Transverse colon (tissue), 3 donors: ENCODE data around the gene S100A2.

Source experiments
- EP300 ChIP-seq: sonication (generic); formaldehyde crosslinking; IDR thresholded peaks from one replicate; pipeline ENCODE4 v1.6.1; 2017; ENCODE audit warnings: antibody characterized with exemption, low read depth
- TF ChIP-seq, protein P1 (sequence below), 5 experiments: fragments of 200-600 bp in 3 of 5; fragments of 450-650 bp in 2 of 5; sonication (generic) in 3 of 5; IDR thresholded peaks; 1 replicate in 2 of 5; 2 replicates in 3 of 5; pipeline ENCODE4 v1.5.1; 2016 to 2017; ENCODE audit warnings: antibody characterized with exemption in 5 of 5, inconsistent platforms in 3 of 5, mild to moderate bottlenecking in 2 of 5, moderate library complexity in 1 of 5

DNA sequence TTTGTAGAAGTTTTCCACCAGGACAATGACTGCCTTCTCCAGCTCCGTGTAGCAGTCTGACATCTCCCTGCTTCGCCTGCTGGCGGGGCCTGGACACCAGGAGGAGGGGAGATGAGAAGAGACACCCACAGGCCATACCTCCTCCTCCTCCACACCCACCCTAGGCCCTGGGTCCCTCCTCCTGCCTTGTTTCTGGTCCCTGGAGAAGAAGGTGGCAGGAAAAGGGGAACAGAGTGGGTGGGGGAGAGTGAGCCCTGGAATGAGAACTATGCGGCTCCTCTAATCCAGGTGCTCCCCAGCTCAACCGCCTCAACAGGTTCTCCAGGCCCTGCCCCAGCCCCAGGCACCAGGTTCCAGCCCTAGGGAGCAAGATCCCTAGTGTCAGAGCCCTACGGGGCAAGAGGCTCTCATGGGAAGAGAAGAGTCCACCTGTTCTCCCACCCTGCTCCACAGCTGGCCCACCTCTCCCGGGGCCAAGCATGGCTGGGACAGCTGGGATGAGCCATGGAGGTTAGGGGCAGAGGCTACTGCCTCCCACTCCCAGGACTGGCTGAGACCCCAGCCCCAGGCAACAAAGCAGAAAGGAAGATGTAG lies 42.5 kb upstream of the S100A2 start:
- TF ChIP-seq, protein P1, sequence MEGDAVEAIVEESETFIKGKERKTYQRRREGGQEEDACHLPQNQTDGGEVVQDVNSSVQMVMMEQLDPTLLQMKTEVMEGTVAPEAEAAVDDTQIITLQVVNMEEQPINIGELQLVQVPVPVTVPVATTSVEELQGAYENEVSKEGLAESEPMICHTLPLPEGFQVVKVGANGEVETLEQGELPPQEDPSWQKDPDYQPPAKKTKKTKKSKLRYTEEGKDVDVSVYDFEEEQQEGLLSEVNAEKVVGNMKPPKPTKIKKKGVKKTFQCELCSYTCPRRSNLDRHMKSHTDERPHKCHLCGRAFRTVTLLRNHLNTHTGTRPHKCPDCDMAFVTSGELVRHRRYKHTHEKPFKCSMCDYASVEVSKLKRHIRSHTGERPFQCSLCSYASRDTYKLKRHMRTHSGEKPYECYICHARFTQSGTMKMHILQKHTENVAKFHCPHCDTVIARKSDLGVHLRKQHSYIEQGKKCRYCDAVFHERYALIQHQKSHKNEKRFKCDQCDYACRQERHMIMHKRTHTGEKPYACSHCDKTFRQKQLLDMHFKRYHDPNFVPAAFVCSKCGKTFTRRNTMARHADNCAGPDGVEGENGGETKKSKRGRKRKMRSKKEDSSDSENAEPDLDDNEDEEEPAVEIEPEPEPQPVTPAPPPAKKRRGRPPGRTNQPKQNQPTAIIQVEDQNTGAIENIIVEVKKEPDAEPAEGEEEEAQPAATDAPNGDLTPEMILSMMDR (IDR thresholded peaks at IDR 0.05): no peak
- no peak for TF ChIP-seq EP300
